Measurements from ENCODE around the gene UBE2D2.
"Not testable (repeated sequence)": the region's sequence is repeated elsewhere in the genome, so short reads cannot be mapped to it uniquely, and the experiment has no call there.

UBE2D2 gene

DNA sequence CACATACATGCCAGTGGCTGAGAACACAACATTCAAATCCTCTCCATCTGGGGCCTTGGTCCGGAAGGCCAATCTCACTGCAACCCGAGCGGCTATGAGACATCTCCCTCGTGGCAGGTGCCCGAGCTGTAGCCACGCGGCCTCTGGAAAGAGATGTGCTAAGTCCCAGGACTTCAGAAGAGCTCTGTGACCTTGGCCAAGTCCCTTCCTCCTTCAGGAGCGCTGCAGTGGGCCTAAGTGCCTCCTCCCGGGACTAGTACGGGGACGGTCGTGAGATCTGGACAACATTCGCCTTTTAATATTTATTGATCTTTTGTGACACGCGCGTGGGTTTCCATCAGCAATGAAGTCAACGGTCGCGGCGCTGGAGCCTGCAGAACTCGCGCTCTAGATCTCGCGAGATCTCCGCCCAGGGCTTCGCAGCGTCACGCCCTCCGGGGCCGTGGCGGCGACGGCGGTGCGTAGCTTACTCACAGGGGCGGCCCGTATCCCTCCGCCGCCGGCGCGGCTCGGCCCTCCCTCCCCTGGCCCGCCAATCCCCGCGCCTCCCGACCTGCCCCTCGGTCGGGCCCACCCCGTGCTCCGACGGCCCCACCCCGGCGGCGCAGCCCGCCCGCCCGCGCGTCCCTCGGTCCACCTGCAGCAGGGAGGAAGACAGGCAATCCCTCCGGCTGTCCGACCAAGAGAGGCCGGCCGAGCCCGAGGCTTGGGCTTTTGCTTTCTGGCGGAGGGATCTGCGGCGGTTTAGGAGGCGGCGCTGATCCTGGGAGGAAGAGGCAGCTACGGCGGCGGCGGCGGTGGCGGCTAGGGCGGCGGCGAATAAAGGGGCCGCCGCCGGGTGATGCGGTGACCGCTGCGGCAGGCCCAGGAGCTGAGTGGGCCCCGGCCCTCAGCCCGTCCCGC is at the start of gene UBE2D2:
Gene UBE2D2 (plus strand): TSS at position 588 of the 903 bp plus-strand sequence. CDS start 453 bp downstream, outside the sequence.
- peak; percentile 49 for DNase-seq

GRCh38 chr5:139512786-139513390 is 48.3 kb upstream of the UBE2D2 start:
- DNase-seq: no peak

DNA sequence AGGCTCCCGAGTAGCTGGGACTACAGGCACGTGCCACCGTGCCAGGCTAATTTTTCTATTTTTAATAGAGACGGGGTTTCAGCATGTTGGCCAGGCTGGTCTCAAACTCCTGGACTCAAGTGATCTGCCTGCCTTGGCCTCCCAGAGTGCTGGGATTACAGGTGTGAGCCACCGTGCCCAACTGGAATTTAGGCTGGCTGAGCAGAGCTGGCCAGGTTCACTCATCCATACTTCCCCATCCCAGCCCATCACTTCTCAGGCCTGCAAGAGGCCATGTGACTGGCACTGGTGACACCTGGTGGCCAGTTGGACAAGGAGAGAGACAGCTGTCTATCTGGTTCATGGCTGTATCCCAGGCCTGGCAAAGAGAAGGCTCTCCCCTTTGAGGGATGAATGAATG is 47.7 kb upstream of the UBE2D2 start:
- DNase-seq: peak; percentile 9

DNA sequence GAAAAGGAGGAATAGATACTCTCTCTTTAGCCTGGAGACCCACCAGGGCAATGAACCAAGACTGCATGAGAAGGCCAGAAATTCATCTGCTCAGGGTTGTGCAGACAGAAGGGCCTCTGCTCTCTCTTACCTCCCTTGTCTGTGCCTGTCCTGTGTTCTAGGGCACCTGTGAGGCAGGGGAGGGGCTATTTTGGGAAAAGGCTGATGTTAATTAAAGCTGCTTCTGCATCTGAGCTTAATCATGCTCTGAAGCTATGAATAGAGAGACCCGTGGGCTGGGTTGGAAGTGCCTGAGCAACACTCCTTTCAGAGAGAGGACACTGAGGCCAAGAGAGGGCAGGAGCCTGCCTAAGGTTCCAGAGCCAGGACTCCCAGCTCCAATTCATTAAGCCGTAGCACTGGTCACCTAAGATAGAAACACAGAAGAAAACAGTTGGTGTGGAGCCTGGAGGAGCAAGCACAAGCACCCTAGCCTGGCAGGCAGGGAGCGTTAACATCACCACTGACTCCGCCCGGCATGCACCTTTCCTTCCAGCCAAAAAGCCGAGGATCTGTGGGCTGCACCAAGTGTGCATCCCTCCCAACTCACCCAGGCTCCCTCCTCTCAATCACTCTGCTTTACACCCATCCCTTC is 47.2 kb upstream of the UBE2D2 start:
- DNase-seq: no peak

- DNase-seq: no peak
These were observed 46.7 kb upstream of the UBE2D2 start for GRCh38 chr5:139514486-139514856.

DNA sequence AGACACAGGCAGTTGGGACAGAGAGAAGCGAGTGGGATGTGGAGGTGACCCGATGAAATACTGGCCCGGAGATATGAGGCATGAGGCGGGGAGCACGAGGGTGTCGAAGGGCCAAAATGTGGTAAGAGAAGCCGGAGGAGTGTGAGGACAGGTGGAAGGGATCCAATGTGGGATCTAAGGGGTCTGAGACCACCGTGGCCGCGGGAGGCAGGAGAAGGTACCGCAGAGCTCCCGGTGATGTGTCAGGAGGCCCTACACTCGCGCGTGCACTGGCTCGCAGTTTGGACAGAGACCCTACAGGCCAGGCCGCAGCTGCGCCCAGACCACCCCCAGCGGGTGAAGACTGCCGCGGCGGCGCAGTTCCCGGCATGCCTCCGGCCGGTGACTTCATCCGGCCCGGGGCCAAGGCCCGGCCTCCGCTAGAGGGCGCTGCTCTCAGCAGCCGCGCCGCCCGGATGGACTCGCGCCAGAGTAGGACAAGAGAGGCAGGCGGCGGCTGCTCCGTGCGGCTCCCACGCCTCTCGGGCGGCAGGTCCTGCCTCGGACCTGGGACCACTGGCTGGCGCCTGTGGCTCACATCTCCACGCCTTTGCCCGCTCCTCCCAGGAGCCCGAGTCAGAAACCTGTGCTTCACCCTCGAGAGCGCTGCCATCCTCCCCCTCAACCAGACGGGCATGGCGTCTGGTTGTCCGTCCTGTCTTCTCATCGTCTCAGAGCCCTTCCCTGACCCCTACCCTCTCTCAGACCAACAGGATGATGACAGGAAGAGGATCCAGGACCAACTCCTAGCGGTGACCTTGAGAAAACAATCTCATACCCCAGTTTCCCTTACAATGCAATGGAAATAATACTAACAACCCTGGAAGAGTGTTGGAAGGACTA is 43.2 kb upstream of the UBE2D2 start:
- no peak for DNase-seq

DNA sequence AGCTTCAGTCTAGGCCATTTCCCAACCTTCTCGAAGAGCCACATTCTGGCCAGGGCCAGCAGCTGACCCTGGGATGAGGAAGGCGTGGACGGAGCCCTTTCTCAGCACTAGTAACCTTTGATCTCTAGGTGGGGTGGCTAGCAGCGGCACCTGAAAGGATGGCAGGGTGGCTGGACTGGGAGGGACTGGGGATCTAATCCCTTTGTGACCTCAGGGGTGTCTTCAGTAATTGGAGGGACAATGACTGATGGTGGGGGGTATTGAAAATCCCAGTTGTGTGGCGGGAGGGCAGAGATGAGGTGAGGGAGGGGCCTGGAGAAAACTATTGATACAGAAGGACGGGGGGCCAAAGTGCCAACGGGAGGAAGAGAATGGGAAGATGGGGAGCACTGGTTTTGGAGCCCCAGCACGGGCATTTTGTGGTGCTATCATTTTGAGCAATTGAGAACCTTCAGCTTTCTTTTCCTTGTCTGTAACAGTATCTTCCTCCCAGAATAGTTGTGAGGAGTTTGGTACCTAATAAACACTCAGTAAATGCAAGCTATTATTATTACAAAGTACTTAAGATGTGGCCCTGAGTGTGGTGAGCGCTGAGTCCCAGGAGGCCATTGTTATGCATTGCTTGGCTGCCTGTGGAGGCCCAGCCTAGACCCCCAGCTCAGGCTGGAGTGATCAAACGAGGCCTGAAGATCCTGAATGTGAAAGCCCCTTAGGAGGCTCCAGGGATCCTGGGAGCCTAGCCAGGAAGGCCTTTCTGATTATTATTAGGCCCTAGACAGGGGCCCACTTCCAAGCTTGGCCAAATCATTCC is 37.3 kb upstream of the UBE2D2 start:
- no peak for DNase-seq

- DNase-seq: no peak
These were observed 36.7 kb upstream of the UBE2D2 start for GRCh38 chr5:139524446-139524845.

DNA sequence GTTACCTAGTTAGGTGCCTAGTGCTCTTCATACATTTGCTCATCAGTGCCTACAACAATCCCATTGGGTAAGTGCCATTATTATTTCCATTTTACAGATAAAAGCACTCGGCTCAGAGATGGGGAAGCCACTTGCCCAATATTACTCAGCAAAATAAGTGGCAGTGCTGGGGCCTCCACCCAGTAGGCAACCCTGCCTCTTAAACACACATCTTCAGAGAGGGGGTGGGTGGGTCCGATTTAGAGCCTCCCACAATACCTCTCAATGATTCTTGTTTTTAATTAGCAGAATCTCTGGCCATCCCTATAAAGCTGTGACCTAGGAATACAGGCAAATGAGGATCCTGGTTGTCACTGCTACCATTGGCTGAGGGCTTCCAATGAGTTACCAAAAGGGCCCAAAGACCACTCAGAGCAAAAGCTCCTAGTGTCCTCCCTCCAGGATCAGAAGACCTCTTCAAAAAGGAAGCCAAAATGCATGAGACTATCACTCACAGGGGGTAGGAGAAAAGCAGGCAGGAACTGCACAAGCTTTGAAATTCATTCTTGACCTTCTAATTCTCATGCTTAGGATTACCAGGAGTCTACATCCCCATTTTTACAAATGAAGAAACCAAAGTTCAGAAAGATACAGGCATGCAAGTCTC is 36.1 kb upstream of the UBE2D2 start:
- no peak for DNase-seq

GRCh38 chr5:139525586-139526308 is 35.4 kb upstream of the UBE2D2 start:
- DNase-seq: not testable (repeated sequence)

GRCh38 chr5:139526309-139527089 is 34.6 kb upstream of the UBE2D2 start:
- DNase-seq: not testable (repeated sequence)

DNA sequence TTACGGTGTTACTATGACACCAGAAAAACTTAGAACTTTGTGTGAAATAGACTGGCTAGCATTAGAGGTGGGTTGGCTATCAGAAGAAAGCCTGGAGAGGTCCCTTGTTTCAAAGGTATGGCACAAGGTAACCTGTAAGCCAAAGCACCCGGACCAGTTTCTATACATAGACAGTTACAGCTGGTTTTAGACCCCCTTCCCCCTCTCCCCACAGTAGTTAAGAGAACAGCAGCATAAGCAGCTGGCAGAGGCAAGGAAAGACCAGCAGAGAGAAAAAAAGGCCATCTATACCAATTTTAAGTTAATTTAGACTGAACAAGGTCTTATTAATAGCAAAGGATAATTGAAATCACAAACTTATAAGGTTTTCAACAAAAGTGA is 34.1 kb upstream of the UBE2D2 start:
- DNase-seq: not testable (repeated sequence)

DNA sequence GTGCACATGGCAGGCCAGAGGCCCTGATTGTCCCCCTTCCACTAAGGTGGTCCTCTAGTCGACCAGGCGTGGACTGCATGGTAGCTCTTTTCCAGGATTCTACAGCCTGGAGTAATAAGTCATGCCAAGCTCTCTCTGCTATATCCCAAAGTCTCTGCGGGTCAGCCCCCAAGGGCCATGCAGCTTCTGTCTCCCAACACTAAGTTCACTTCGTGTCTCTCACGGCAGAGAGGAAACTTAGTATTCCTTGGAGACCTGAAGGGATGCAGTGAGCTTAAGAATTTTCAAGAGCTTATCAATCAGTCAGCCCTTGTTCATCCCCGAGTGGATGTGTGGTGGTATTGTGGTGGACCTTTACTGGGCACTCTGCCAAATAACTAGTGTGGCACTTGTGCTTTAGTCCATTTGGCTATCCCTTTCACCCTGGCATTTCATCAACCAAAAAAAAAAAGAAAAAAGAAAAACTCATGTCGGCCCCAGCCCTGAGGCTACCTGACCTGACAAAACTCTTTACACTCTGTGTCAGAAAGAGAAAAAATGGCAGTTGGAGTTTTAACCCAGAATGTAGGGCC is 33.2 kb upstream of the UBE2D2 start:
- DNase-seq: not testable (repeated sequence)

- not testable (repeated sequence) for DNase-seq
These were observed 32.4 kb upstream of the UBE2D2 start for GRCh38 chr5:139528695-139529094.

DNA sequence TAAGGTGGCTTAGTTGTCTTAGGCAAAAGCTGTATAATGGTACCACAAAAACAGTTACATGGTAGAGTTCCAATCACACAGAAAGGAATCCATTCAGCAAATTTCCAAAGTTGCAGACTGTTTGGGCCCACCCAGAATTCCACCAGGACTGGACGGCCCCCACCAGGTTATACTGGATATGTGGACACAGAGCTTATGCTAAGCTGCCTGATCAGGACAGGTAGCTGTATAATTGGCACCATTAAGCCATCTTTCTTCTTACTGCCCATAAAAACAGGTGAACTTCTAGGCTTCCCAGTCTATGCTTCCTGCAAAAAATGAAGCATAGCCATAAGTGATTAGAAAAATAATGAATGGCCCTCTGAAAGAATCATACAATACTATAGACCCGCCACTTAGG is 31.1 kb upstream of the UBE2D2 start:
- DNase-seq: not testable (repeated sequence)

DNA sequence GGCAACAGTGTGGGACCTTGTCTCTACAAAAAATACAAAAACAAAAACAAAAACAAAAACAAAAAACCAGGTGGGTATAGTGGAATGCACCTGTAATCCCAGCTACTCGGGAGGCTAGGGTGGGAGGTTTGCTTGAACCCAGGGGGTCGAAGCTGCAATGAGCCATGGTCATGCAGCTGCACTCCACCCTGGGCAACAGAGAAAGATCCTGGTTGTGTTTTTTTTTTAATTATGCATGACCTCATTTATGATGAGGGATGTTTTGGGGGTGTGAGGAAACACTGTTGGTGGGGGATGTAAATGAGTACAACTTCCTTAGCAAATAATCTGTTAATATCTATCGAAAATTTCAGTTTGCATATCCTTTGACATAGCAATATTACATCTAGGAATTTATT is 29.4 kb upstream of the UBE2D2 start:
- DNase-seq: no peak

DNA sequence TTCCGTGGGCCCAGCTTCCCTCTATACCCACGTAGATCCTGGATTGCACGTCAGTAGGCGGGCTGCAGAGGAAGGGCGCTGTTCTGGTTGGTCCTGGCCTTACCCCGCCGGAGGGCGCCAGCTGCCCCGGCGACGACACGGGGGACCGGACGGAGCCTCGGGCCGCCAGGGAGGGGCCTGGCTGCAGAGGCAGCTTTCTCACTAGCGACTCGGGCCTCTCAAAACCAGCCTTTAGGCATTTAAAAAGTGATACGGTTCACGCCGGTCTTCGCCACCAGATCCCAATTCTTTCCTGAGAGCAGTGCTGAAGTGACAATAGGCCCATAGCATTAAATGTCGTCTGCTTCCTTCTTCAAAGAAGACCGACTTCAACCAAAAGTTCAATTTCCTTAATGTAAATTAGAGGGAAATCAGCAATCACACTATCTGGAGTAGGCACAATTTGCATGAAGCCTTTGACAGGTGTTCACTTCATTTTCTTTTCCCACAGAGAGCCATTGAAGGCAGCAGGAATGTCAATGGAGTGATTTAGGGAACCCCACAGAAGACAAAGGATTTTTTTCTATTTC is 17.6 kb upstream of the UBE2D2 start:
- DNase-seq: no peak

DNA sequence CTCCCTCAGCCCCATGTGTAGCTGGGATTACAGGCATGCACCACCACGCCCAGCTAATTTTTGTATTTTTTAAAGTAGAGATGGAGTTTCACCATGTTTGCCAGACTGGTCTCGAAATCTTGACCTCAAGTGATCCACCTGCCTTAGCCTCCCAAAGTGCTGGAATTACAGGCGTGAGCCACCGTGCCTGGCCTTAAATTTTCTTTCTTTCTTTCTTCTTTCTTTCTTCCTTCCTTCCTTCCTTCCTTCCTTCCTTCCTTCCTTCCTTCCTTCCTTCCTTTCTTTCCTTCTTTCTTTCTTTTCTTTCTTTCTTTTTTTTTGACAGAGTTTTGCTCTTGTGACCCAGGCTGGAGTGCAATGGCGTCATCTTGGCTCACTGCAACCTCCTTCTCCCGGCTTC is 14.5 kb upstream of the UBE2D2 start:
- DNase-seq: not testable (repeated sequence)
